ENCODE measurements around the gene RMND1. TPM values are rescaled to one million over a fixed set of nuclear protein-coding genes. Genes with fewer than 3 reads are reported as not detected.

The RMND1 gene
- total and polyA plus RNA-seq, 2 of the 13 experiments (the other 11 are each of a cell fraction or from before 2014, with no cell fraction given): 34.0 to 72.5 TPM

DNA sequence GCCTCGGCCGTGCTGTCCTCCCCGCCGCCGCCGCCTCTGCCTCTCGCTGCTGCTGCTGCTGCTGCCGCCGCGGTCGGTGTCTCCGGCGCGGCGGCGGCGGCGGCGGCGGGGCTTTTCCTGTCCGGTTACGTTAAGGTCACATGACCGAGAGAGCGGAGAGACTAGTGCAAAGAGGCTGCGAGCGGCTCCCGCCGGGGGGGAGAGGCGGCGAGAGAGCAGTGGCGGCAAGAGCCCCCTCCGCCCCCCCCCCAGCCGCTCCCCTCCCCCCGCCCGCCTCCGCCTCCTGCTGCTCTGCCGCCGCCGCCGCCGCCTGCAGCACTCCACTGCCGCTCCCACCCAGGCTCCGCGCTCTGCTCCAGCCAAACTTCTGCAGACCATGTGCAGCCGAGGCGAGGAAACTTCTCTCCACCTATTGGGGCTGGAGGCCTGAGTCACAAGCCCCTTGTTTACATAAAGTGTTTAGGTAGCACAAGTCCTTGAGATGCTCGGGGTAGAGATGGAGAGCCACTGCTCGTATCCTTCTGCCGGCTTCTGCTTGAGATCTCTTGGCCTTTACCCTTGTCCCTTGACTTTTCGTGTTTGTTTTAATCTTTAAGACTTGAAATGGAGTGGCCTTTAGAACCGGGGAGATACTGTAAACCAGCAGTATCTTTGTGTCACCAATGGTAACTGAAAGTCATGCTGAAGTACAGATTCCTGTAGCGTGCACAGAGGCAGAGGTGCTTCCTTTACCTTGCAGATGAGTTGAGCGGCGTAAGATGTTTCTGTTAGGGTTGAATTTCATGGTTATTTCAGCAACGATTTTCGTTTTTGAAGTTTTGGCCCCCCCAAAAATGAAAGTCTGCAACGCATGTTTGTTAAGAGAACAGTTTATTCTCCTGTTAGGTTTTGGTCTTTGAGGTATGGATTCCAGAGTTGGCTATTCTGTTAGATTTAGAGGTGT lies 60.2 kb downstream of the RMND1 start, which contains the start of gene ZBTB2 (continued):
- TF ChIP-seq, protein P1, sequence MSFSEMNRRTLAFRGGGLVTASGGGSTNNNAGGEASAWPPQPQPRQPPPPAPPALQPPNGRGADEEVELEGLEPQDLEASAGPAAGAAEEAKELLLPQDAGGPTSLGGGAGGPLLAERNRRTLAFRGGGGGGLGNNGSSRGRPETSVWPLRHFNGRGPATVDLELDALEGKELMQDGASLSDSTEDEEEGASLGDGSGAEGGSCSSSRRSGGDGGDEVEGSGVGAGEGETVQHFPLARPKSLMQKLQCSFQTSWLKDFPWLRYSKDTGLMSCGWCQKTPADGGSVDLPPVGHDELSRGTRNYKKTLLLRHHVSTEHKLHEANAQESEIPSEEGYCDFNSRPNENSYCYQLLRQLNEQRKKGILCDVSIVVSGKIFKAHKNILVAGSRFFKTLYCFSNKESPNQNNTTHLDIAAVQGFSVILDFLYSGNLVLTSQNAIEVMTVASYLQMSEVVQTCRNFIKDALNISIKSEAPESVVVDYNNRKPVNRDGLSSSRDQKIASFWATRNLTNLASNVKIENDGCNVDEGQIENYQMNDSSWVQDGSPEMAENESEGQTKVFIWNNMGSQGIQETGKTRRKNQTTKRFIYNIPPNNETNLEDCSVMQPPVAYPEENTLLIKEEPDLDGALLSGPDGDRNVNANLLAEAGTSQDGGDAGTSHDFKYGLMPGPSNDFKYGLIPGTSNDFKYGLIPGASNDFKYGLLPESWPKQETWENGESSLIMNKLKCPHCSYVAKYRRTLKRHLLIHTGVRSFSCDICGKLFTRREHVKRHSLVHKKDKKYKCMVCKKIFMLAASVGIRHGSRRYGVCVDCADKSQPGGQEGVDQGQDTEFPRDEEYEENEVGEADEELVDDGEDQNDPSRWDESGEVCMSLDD (CRISPR knock-in tag; IDR thresholded peaks at IDR 0.05; ENCODE audit: borderline replicate concordance): no peak
- TF ChIP-seq SIN3A (IDR thresholded peaks at IDR 0.05; ENCODE audit: borderline replicate concordance, low read depth, low read length): peak; percentile 39; the same call in 1 of the 2 replicates
- no peak; a peak in 1 of 4 replicates for TF ChIP-seq KLF16 (CRISPR knock-in tag; IDR thresholded peaks at IDR 0.05)
- peak; percentile 42; the same call in 1 of the 2 replicates for TF ChIP-seq ZBTB7B (CRISPR knock-in tag; IDR thresholded peaks at IDR 0.05)
- no peak; the same call in 1 of the 2 replicates for TF ChIP-seq ZNF230 (CRISPR knock-in tag; IDR thresholded peaks at IDR 0.05)
- TF ChIP-seq ADNP (CRISPR knock-in tag; IDR thresholded peaks at IDR 0.05): no peak
- TF ChIP-seq HMGA1 (CRISPR knock-in tag; conservative IDR thresholded peaks at IDR 0.05): no peak
- TF ChIP-seq ZBTB42 (CRISPR knock-in tag; IDR thresholded peaks at IDR 0.05): no peak
- TF ChIP-seq, protein P2, sequence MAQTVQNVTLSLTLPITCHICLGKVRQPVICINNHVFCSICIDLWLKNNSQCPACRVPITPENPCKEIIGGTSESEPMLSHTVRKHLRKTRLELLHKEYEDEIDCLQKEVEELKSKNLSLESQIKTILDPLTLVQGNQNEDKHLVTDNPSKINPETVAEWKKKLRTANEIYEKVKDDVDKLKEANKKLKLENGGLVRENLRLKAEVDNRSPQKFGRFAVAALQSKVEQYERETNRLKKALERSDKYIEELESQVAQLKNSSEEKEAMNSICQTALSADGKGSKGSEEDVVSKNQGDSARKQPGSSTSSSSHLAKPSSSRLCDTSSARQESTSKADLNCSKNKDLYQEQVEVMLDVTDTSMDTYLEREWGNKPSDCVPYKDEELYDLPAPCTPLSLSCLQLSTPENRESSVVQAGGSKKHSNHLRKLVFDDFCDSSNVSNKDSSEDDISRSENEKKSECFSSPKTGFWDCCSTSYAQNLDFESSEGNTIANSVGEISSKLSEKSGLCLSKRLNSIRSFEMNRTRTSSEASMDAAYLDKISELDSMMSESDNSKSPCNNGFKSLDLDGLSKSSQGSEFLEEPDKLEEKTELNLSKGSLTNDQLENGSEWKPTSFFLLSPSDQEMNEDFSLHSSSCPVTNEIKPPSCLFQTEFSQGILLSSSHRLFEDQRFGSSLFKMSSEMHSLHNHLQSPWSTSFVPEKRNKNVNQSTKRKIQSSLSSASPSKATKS (CRISPR knock-in tag; IDR thresholded peaks at IDR 0.05): no peak
- TF ChIP-seq ZNF644 (CRISPR knock-in tag; IDR thresholded peaks at IDR 0.05; ENCODE audit: low read depth): no peak
- TF ChIP-seq, protein P3, sequence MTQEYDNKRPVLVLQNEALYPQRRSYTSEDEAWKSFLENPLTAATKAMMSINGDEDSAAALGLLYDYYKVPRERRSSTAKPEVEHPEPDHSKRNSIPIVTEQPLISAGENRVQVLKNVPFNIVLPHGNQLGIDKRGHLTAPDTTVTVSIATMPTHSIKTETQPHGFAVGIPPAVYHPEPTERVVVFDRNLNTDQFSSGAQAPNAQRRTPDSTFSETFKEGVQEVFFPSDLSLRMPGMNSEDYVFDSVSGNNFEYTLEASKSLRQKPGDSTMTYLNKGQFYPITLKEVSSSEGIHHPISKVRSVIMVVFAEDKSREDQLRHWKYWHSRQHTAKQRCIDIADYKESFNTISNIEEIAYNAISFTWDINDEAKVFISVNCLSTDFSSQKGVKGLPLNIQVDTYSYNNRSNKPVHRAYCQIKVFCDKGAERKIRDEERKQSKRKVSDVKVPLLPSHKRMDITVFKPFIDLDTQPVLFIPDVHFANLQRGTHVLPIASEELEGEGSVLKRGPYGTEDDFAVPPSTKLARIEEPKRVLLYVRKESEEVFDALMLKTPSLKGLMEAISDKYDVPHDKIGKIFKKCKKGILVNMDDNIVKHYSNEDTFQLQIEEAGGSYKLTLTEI (CRISPR knock-in tag; conservative IDR thresholded peaks at IDR 0.05): no peak
- no peak for TF ChIP-seq SRSF9 (IDR thresholded peaks at IDR 0.05; ENCODE audit: borderline replicate concordance, insufficient read depth, low read depth, low read length, poor library complexity, severe bottlenecking)
- TF ChIP-seq, protein P4, sequence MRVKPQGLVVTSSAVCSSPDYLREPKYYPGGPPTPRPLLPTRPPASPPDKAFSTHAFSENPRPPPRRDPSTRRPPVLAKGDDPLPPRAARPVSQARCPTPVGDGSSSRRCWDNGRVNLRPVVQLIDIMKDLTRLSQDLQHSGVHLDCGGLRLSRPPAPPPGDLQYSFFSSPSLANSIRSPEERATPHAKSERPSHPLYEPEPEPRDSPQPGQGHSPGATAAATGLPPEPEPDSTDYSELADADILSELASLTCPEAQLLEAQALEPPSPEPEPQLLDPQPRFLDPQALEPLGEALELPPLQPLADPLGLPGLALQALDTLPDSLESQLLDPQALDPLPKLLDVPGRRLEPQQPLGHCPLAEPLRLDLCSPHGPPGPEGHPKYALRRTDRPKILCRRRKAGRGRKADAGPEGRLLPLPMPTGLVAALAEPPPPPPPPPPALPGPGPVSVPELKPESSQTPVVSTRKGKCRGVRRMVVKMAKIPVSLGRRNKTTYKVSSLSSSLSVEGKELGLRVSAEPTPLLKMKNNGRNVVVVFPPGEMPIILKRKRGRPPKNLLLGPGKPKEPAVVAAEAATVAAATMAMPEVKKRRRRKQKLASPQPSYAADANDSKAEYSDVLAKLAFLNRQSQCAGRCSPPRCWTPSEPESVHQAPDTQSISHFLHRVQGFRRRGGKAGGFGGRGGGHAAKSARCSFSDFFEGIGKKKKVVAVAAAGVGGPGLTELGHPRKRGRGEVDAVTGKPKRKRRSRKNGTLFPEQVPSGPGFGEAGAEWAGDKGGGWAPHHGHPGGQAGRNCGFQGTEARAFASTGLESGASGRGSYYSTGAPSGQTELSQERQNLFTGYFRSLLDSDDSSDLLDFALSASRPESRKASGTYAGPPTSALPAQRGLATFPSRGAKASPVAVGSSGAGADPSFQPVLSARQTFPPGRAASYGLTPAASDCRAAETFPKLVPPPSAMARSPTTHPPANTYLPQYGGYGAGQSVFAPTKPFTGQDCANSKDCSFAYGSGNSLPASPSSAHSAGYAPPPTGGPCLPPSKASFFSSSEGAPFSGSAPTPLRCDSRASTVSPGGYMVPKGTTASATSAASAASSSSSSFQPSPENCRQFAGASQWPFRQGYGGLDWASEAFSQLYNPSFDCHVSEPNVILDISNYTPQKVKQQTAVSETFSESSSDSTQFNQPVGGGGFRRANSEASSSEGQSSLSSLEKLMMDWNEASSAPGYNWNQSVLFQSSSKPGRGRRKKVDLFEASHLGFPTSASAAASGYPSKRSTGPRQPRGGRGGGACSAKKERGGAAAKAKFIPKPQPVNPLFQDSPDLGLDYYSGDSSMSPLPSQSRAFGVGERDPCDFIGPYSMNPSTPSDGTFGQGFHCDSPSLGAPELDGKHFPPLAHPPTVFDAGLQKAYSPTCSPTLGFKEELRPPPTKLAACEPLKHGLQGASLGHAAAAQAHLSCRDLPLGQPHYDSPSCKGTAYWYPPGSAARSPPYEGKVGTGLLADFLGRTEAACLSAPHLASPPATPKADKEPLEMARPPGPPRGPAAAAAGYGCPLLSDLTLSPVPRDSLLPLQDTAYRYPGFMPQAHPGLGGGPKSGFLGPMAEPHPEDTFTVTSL (CRISPR knock-in tag; IDR thresholded peaks at IDR 0.05; ENCODE audit: borderline replicate concordance): no peak
- no peak for TF ChIP-seq CHD4 (IDR thresholded peaks at IDR 0.05; ENCODE audit: borderline replicate concordance, low read length)
- no peak; the same call in 1 of the 2 replicates for TF ChIP-seq ZNF780A (CRISPR knock-in tag; IDR thresholded peaks at IDR 0.05)

All from HepG2 (cell line).